NB4 (cell line): ENCODE data around the gene PDE8A.

Source experiments
- CTCF ChIP-seq: IDR thresholded peaks from one replicate; pipeline ENCODE4 v1.5.1; 2012; ENCODE audit warnings: low read depth, low read length
- MAX ChIP-seq: IDR thresholded peaks from 2 replicates; pipeline ENCODE4 v1.6.1; 2011; ENCODE audit warnings: low read depth, low read length
- POLR2A ChIP-seq: IDR thresholded peaks from 2 replicates; pipeline ENCODE4 v1.6.1; 2011; ENCODE audit warnings: mild to moderate bottlenecking; ENCODE audit not compliant: insufficient read length; ENCODE audit errors: extremely low read depth

- no peak for TF ChIP-seq CTCF
- TF ChIP-seq POLR2A: no peak
- TF ChIP-seq MAX: no peak
Measured at GRCh38 chr15:85045615-85046014, 64.0 kb downstream of the PDE8A start.
